GM21423 (cell line): ENCODE data around the gene MAN1A2.

ENCODE experiments used
- ATAC-seq: cut with Tn5 transposase; IDR thresholded peaks from one replicate; pipeline ENCODE4 v1.9.1; 2021; ENCODE audit warnings: mild to moderate bottlenecking, moderate library complexity; ENCODE audit not compliant: unreplicated experiment

MAN1A2 gene

GRCh38 chr1:117359561-117360289 is 7.5 kb upstream of the MAN1A2 start:
- ATAC-seq = no peak

GRCh38 chr1:117362986-117363385 is 4.3 kb upstream of the MAN1A2 start:
- ATAC-seq = no peak

- no peak for ATAC-seq
Observed at GRCh38 chr1:117363571-117364048, 3.6 kb upstream of the MAN1A2 start.

GRCh38 chr1:117364240-117364639 is 3.0 kb upstream of the MAN1A2 start:
- no peak for ATAC-seq

GRCh38 chr1:117365350-117366176 is 1.7 kb upstream of the MAN1A2 start:
- ATAC-seq = no peak

GRCh38 chr1:117366177-117367045 is 838 bp upstream of the MAN1A2 start:
- ATAC-seq = peak; percentile 45

GRCh38 chr1:117368116-117369108 is 1.2 kb downstream of the MAN1A2 start:
- no peak for ATAC-seq

- ATAC-seq = no peak
Observed at GRCh38 chr1:117370071-117370470, 2.8 kb downstream of the MAN1A2 start.

GRCh38 chr1:117370509-117370908 is 3.3 kb downstream of the MAN1A2 start:
- no peak for ATAC-seq

- no peak for ATAC-seq
Observed at GRCh38 chr1:117371441-117372151, 4.3 kb downstream of the MAN1A2 start.

GRCh38 chr1:117372863-117373412 is 5.7 kb downstream of the MAN1A2 start:
- ATAC-seq = no peak

GRCh38 chr1:117373932-117374331 is 6.7 kb downstream of the MAN1A2 start:
- ATAC-seq = no peak

- ATAC-seq = no peak
Observed at GRCh38 chr1:117375327-117375726, 8.1 kb downstream of the MAN1A2 start.

- ATAC-seq = no peak
Observed at GRCh38 chr1:117387060-117387633, 19.9 kb downstream of the MAN1A2 start.

GRCh38 chr1:117388328-117388727 is 21.1 kb downstream of the MAN1A2 start:
- ATAC-seq = no peak

GRCh38 chr1:117389284-117389683 is 22.0 kb downstream of the MAN1A2 start:
- no peak for ATAC-seq

- no peak for ATAC-seq
Observed at GRCh38 chr1:117389779-117390178, 22.5 kb downstream of the MAN1A2 start.

GRCh38 chr1:117392771-117393170 is 25.5 kb downstream of the MAN1A2 start:
- no peak for ATAC-seq

- no peak for ATAC-seq
Observed at GRCh38 chr1:117396074-117396473, 28.8 kb downstream of the MAN1A2 start.
